Prostate gland (tissue), 2 donors: ENCODE data around the gene CTSA. TPM values are rescaled to one million over a fixed set of nuclear protein-coding genes. Genes with fewer than 3 reads are reported as not detected.
"Not testable (repeated sequence)": the region's sequence is repeated elsewhere in the genome, so short reads cannot be mapped to it uniquely, and the experiment has no call there.

ENCODE experiments used
- DNase-seq: peaks from one replicate; pipeline ENCODE4 v3.0.0-alpha.2; 2019; ENCODE audit warnings: low spot score
- H3K27ac ChIP-seq, 2 donors: fragments of 200-600 bp; sonication (generic); 2 replicates each; pipeline ENCODE4 v1.5.1; 2017 to 2019
- H3K27me3 ChIP-seq: fragments of 200-600 bp; sonication (generic); replicated peaks from 2 replicates; pipeline ENCODE4 v1.5.1; 2019; ENCODE audit not compliant: insufficient read depth
- H3K36me3 ChIP-seq, 2 donors: fragments of 200-600 bp; sonication (generic); 1 replicate in 1 of 2; 2 replicates in 1 of 2; pipeline versions ENCODE4 v1.5.1 to v1.8.1; 2017 to 2019
- H3K4me1 ChIP-seq: fragments of 200-600 bp; sonication (generic); replicated peaks from 2 replicates; pipeline ENCODE4 v1.5.1; 2019
- H3K4me3 ChIP-seq, 2 donors: fragments of 200-600 bp; sonication (generic); 2 replicates each; pipeline ENCODE4 v1.5.1; 2017 to 2019
- H3K9me3 ChIP-seq: fragments of 200-600 bp; sonication (generic); 2 replicates; pipeline ENCODE4 v1.5.1; 2017
- POLR2A ChIP-seq: fragments of 450-650 bp; IDR thresholded peaks from one replicate; pipeline ENCODE4 v1.6.1; 2016; ENCODE audit warnings: antibody characterized with exemption, mild to moderate bottlenecking
- POLR2AphosphoS5 ChIP-seq: sonication (generic); formaldehyde crosslinking; IDR thresholded peaks from one replicate; pipeline ENCODE4 v1.6.1; 2017; ENCODE audit warnings: antibody characterized with exemption
- WGBS: methylation state at CpG from one replicate; pipeline ENCODE4 v1.1.5; 2018; 5-methylcytosine and 5-hydroxymethylcytosine counted together
- intact Hi-C: fragments of 100-400 bp; cut with DNase I; formaldehyde crosslinking; loops from one replicate; pipeline ENCODE4 v1.14.2; 2022
- total RNA-seq, 2 donors: library from RNA; depleted of rRNA; stranded (reverse); fragments of >200 nt; gene quantifications; one replicate each; pipeline ENCODE4 v1.1.0, GENCODE V29; 2016
- TF ChIP-seq, protein P1 (sequence below), 4 experiments: fragments of 200-600 bp in 2 of 4; fragments of 450-650 bp in 2 of 4; sonication (generic) in 2 of 4; IDR thresholded peaks; 1 replicate in 3 of 4; 2 replicates in 1 of 4; pipeline ENCODE4 v1.5.1; 2016 to 2019; ENCODE audit warnings: antibody characterized with exemption in 4 of 4, mild to moderate bottlenecking in 2 of 4, moderate library complexity in 2 of 4

Gene CTSA
- total RNA-seq, 2 donors from 2014 or later, result 37.9 to 215 TPM

- TF ChIP-seq POLR2A (no peak), POLR2AphosphoS5 (no peak)
- H3K4me1 ChIP-seq, result no peaks in the 10 kb centered on the region
- intact Hi-C loops, result loop anchor here (10.0 kb wide), 1 partner anchor 66 kb away; no protein-coding TSS in a partner anchor
- no peaks in the 10 kb centered on the region for H3K9me3 ChIP-seq
- H3K4me3 ChIP-seq, result no peak overlapping the region
- 88% methylated on average over 13 of the region's 13 CpGs for WGBS
- H3K36me3 ChIP-seq, result no peaks in the 10 kb centered on the region
- no peak overlapping the region for H3K27ac ChIP-seq
- DNase-seq, result no peak
- no peaks in the 10 kb centered on the region for H3K27me3 ChIP-seq
Observed at GRCh38 chr20:45899046-45899835, 8.1 kb downstream of the CTSA start.

DNA sequence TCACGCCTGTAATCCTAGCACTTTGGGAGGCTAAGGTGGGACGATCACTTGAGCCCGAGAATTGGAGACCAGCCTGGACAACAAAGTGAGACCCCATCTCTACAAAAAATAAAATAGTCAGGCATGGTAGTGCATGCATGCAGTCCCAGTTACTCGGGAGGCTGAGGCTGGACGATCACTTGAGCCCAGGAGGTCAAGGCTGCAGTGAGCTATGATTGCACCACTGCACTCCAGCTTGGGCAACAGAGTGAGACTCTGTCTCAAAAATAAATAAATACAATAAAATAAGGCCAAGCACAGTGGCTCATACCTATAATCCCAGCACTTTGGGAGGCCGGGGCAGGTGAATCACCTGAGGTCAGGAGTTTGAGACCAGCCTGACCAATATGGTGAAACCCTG is 10.2 kb downstream of the CTSA start:
- WGBS, result 95% methylated on average over 6 of the region's 6 CpGs
- H3K36me3 ChIP-seq, intact Hi-C loops, DNase-seq, H3K9me3 ChIP-seq, H3K4me1 ChIP-seq, H3K27me3 ChIP-seq, H3K4me3 ChIP-seq, H3K27ac ChIP-seq: not testable (repeated sequence)

DNA sequence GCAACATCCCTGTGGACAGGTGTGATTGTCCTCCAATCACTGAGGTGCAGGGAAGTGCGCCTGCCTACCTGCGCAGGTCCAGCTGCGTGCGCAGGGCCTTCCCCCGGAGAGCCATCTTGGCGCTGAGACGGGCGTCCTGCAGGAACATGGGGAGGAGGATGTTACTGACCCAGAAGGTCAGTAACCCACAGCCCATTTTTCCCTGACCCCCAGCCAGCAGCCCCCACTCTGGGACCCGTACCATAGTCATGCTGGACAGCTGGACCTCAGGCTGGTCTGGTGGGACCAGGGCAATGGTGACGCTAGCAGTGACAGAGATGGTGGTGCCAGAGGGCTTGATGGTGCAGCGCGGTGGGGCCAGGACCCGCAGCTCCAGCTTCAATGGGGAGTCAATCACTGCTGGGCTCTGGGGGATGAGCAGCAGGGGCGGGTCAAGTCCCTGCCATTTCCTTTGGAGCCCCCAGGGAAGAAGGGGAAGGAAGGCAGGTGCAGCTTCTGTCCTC is 11.1 kb downstream of the CTSA start:
- no peak overlapping the region for H3K27ac ChIP-seq
- no peaks in the 10 kb centered on the region for H3K4me1 ChIP-seq
- H3K4me3 ChIP-seq, result no peak overlapping the region
- no peaks in the 10 kb centered on the region for H3K36me3 ChIP-seq
- TF ChIP-seq POLR2AphosphoS5 (no peak), POLR2A (no peak)
- TF ChIP-seq, protein P1, sequence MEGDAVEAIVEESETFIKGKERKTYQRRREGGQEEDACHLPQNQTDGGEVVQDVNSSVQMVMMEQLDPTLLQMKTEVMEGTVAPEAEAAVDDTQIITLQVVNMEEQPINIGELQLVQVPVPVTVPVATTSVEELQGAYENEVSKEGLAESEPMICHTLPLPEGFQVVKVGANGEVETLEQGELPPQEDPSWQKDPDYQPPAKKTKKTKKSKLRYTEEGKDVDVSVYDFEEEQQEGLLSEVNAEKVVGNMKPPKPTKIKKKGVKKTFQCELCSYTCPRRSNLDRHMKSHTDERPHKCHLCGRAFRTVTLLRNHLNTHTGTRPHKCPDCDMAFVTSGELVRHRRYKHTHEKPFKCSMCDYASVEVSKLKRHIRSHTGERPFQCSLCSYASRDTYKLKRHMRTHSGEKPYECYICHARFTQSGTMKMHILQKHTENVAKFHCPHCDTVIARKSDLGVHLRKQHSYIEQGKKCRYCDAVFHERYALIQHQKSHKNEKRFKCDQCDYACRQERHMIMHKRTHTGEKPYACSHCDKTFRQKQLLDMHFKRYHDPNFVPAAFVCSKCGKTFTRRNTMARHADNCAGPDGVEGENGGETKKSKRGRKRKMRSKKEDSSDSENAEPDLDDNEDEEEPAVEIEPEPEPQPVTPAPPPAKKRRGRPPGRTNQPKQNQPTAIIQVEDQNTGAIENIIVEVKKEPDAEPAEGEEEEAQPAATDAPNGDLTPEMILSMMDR (IDR thresholded peaks at IDR 0.05), result no peak
- no peaks in the 10 kb centered on the region for H3K9me3 ChIP-seq
- WGBS, result 96% methylated on average over 14 of the region's 14 CpGs
- DNase-seq, result no peak
- H3K27me3 ChIP-seq, result no peaks in the 10 kb centered on the region
- intact Hi-C loops, result no loop called here

- no peak overlapping the region for H3K27ac ChIP-seq
- no peak overlapping the region for H3K4me3 ChIP-seq
- intact Hi-C loops, result no loop called here
- no peaks in the 10 kb centered on the region for H3K9me3 ChIP-seq
- H3K27me3 ChIP-seq, result no peaks in the 10 kb centered on the region
- no peak for TF ChIP-seq POLR2A
- TF ChIP-seq POLR2AphosphoS5, result no peak
- TF ChIP-seq, protein P1 (IDR thresholded peaks at IDR 0.05), result no peak
- WGBS, result 85% methylated on average over 15 of the region's 16 CpGs
- no peaks in the 10 kb centered on the region for H3K36me3 ChIP-seq
- no peak for DNase-seq
- H3K4me1 ChIP-seq, result no peaks in the 10 kb centered on the region
Observed at GRCh38 chr20:45904583-45905504, 13.7 kb downstream of the CTSA start.

DNA sequence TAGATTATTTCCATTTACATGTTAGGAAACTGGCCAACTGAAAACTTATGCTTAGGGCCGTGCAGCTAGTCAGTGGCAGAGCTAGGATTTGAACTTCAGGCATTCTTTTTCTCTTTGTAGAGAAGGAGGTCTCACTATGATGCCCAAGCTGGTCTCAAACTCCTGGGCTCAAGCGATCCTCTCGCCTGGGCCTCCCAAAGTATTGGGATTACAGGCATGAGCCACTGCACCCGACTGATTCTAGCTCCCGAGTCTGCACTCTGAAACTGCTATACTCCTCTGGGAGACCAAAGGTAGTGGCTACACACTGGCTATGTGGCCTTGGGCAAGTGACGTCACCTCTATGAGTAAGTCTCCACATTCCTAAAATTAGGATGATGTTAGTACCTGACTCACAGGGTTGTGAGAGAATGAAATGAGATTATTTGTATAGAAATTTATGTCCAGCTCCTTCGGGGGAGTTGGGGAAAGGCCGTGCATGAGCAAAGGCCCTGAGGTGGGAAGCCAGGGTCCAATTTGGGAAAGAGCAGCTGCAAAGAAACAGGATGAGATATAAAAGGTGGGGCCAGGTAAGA is 14.5 kb downstream of the CTSA start:
- H3K36me3 ChIP-seq, result no peaks in the 10 kb centered on the region
- H3K27ac ChIP-seq, result no peak overlapping the region
- intact Hi-C loops, result no loop called here
- no peak overlapping the region for H3K4me3 ChIP-seq
- no peak for DNase-seq
- TF ChIP-seq POLR2AphosphoS5 (no peak), POLR2A (no peak)
- TF ChIP-seq, protein P1 (IDR thresholded peaks at IDR 0.05), result no peak
- H3K4me1 ChIP-seq, result no peaks in the 10 kb centered on the region
- no peaks in the 10 kb centered on the region for H3K27me3 ChIP-seq
- H3K9me3 ChIP-seq, result no peaks in the 10 kb centered on the region
- 92% methylated on average over 8 of the region's 8 CpGs for WGBS
